Testis (tissue), 2 donors: ENCODE results near the gene PSMD9.

Source experiments
- POLR2A ChIP-seq: fragments of 450-650 bp; IDR thresholded peaks from one replicate; pipeline ENCODE4 v1.6.1; 2017; ENCODE audit warnings: antibody characterized with exemption, mild to moderate bottlenecking, moderate library complexity
- TF ChIP-seq, protein P1 (sequence below), 3 experiments: fragments of 450-650 bp in 2 of 3; fragments of 200-600 bp in 1 of 3; sonication (generic) in 1 of 3; IDR thresholded peaks; one replicate each; pipeline ENCODE4 v1.5.1; 2016 to 2019; ENCODE audit warnings: antibody characterized with exemption in 3 of 3, mild to moderate bottlenecking in 2 of 3, moderate library complexity in 1 of 3

DNA sequence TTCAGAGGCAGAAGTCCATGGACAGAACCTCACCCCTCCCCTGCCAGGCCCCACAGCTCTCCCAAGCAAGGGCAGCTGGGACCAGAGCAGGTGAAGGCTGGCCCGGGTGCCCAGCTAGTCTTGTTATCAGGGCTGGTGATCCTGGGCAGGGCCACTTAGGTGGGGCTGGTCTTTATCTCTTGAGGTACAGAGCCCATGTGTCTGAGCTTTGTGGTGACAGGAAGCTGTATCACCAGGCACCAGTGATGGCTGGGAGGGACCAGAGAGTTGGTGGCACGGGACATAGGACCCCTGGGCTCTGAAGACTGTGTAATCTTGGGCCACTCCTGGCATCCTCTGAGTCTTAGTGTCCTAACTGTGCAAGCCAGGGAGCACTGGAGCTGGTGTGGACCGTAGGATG lies 17.1 kb upstream of the PSMD9 start:
- TF ChIP-seq, protein P1, sequence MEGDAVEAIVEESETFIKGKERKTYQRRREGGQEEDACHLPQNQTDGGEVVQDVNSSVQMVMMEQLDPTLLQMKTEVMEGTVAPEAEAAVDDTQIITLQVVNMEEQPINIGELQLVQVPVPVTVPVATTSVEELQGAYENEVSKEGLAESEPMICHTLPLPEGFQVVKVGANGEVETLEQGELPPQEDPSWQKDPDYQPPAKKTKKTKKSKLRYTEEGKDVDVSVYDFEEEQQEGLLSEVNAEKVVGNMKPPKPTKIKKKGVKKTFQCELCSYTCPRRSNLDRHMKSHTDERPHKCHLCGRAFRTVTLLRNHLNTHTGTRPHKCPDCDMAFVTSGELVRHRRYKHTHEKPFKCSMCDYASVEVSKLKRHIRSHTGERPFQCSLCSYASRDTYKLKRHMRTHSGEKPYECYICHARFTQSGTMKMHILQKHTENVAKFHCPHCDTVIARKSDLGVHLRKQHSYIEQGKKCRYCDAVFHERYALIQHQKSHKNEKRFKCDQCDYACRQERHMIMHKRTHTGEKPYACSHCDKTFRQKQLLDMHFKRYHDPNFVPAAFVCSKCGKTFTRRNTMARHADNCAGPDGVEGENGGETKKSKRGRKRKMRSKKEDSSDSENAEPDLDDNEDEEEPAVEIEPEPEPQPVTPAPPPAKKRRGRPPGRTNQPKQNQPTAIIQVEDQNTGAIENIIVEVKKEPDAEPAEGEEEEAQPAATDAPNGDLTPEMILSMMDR (IDR thresholded peaks at IDR 0.05): no peak
- no peak for TF ChIP-seq POLR2A
